GF-D8 (cell line): Measurements from ENCODE around the gene SERPINA3.
"Not testable (repeated sequence)": the region's sequence is repeated elsewhere in the genome, so short reads cannot be mapped to it uniquely, and the experiment has no call there.

Experiments
- DNase-seq: peaks from one replicate; lab custom pipeline; 2025; lab: John Stamatoyannopoulos, UW

SERPINA3 gene

GRCh38 chr14:94612174-94612573, at the start of gene SERPINA3:
SERPINA3 (plus strand) TSS chr14:94612391; CDS start chr14:94614442, 2,051 bp downstream.
- DNase-seq: no peak

GRCh38 chr14:94562941-94563883, 49.0 kb upstream of the SERPINA3 start:
- no peak for DNase-seq

GRCh38 chr14:94564381-94564780, 47.8 kb upstream of the SERPINA3 start:
- DNase-seq: no peak

- no peak for DNase-seq
These were observed 44.0 kb upstream of the SERPINA3 start for GRCh38 chr14:94568186-94568585.

GRCh38 chr14:94569381-94570001, 42.7 kb upstream of the SERPINA3 start:
- no peak for DNase-seq

GRCh38 chr14:94570002-94570400, 42.2 kb upstream of the SERPINA3 start:
- DNase-seq: no peak

- no peak for DNase-seq
These were observed 41.8 kb upstream of the SERPINA3 start for GRCh38 chr14:94570440-94570839.

GRCh38 chr14:94571395-94571794, 40.8 kb upstream of the SERPINA3 start:
- DNase-seq: no peak

GRCh38 chr14:94571950-94572349, 40.2 kb upstream of the SERPINA3 start:
- DNase-seq: no peak

- no peak for DNase-seq
These were observed 39.4 kb upstream of the SERPINA3 start for GRCh38 chr14:94572637-94573303.

GRCh38 chr14:94573475-94574277, 38.5 kb upstream of the SERPINA3 start:
- DNase-seq: no peak

- DNase-seq: no peak
These were observed 37.9 kb upstream of the SERPINA3 start for GRCh38 chr14:94574336-94574735.

GRCh38 chr14:94575730-94576585, 36.2 kb upstream of the SERPINA3 start:
- no peak for DNase-seq

- not testable (repeated sequence) for DNase-seq
These were observed 34.7 kb upstream of the SERPINA3 start for GRCh38 chr14:94577472-94577871.

GRCh38 chr14:94578712-94579111, 33.5 kb upstream of the SERPINA3 start:
- DNase-seq: no peak

- DNase-seq: no peak
These were observed 30.8 kb upstream of the SERPINA3 start, which contains the start of gene SERPINA5 for GRCh38 chr14:94581127-94581999. SERPINA5 (plus strand) TSS chr14:94581426; CDS start chr14:94587363, 5,937 bp downstream.

GRCh38 chr14:94582199-94582750, 29.9 kb upstream of the SERPINA3 start:
- no peak for DNase-seq

- no peak for DNase-seq
These were observed 29.3 kb upstream of the SERPINA3 start for GRCh38 chr14:94582851-94583250.

- DNase-seq: no peak
These were observed 28.6 kb upstream of the SERPINA3 start for GRCh38 chr14:94583557-94583956.
